T-cell (primary cell): Measurements from ENCODE around the gene KRTAP17-1. TPM values are rescaled to one million over a fixed set of nuclear protein-coding genes. Genes with fewer than 3 reads are reported as not detected.
"Not testable (repeated sequence)": the region's sequence is repeated elsewhere in the genome, so short reads cannot be mapped to it uniquely, and the experiment has no call there.

Experiments
- ATAC-seq, 4 experiments: fragments of 200-7000 bp in 3 of 4; fragments of 150-1000 bp in 1 of 4; cut with Tn5 transposase; replicated peaks in 1 of 4; 1 replicate in 3 of 4; 2 replicates in 1 of 4; pipeline ENCODE4 v1.10.0; 2021; ENCODE audit warnings: moderate library complexity in 3 of 4, mild to moderate bottlenecking in 2 of 4, moderate number of reproducible peaks in 1 of 4
- CTCF ChIA-PET, 2 donors: fragments of 300-600 bp; sonication (Branson Sonifier 250); formaldehyde crosslinking; loops; one replicate each; lab custom pipeline; 2022; ENCODE audit warnings: antibody characterized with exemption in 2 of 2; lab: Charles Lee
- POLR2A ChIA-PET, 2 donors: fragments of 300-600 bp; sonication (Branson Sonifier 250); formaldehyde crosslinking; loops; one replicate each; lab custom pipeline; 2022; ENCODE audit warnings: antibody characterized with exemption in 2 of 2; lab: Charles Lee
- DNase-seq, 35 experiments: peaks; one replicate each; pipeline versions ENCODE4 v3.0.0 to v3.0.0-alpha.2; 2013 to 2023
- H3K27ac ChIP-seq: one replicate; pipeline ENCODE4 v1.5.1; 2013; ENCODE audit warnings: low read length
- H3K27me3 ChIP-seq, 2 experiments: replicated peaks in 1 of 2; 1 replicate in 1 of 2; 2 replicates in 1 of 2; pipeline versions ENCODE4 v1.6.1 to v1.7.0; 2013; ENCODE audit warnings: low read length in 1 of 2, mixed read lengths in 1 of 2; ENCODE audit not compliant: control insufficient read depth in 2 of 2, insufficient read depth in 2 of 2; ENCODE audit errors: extremely low read depth in 1 of 2
- H3K36me3 ChIP-seq, 2 donors: 1 replicate in 1 of 2; 2 replicates in 1 of 2; pipeline versions ENCODE4 v1.6.1 to v1.7.0; 2013; ENCODE audit warnings: low read length in 1 of 2; ENCODE audit not compliant: control insufficient read depth in 2 of 2, insufficient read depth in 1 of 2; ENCODE audit errors: extremely low read depth in 1 of 2
- H3K4me1 ChIP-seq, 2 experiments: 1 replicate in 1 of 2; 2 replicates in 1 of 2; pipeline versions ENCODE4 v1.6.1 to v1.7.0; 2013; ENCODE audit warnings: low read length in 2 of 2, mixed read lengths in 1 of 2; ENCODE audit not compliant: insufficient read depth in 2 of 2, control insufficient read depth in 1 of 2; ENCODE audit errors: extremely low read depth in 1 of 2
- H3K4me3 ChIP-seq, 2 donors: 1 replicate in 1 of 2; 2 replicates in 1 of 2; pipeline versions ENCODE4 v1.5.1 to v1.7.0; 2013; ENCODE audit warnings: mild to moderate bottlenecking in 2 of 2, low read length in 1 of 2, moderate library complexity in 1 of 2; ENCODE audit not compliant: control insufficient read depth in 1 of 2; ENCODE audit errors: extremely low read depth in 1 of 2
- H3K9me3 ChIP-seq: 2 replicates; pipeline ENCODE4 v1.7.0; 2013
- H3K27ac Mint-ChIP-seq, 2 donors: one replicate each; pipeline ENCODE4 v1.8.0; 2020 to 2021; ENCODE audit warnings: mild to moderate bottlenecking in 2 of 2, mixed read lengths in 2 of 2
- H3K27me3 Mint-ChIP-seq, 2 donors: one replicate each; pipeline ENCODE4 v1.8.0; 2021 to 2022; ENCODE audit warnings: mixed read lengths in 2 of 2
- H3K36me3 Mint-ChIP-seq: one replicate; pipeline ENCODE4 v1.8.0; 2021; ENCODE audit warnings: mixed read lengths
- H3K4me1 Mint-ChIP-seq, 3 donors: one replicate each; pipeline ENCODE4 v1.8.0; 2020 to 2022; ENCODE audit warnings: mixed read lengths in 3 of 3, mild to moderate bottlenecking in 1 of 3
- H3K4me3 Mint-ChIP-seq, 3 donors: one replicate each; pipeline ENCODE4 v1.8.0; 2020 to 2022; ENCODE audit warnings: mild to moderate bottlenecking in 3 of 3, mixed read lengths in 3 of 3, moderate library complexity in 3 of 3
- H3K9me3 Mint-ChIP-seq, 3 donors: one replicate each; pipeline ENCODE4 v1.8.0; 2020 to 2022; ENCODE audit warnings: mixed read lengths in 3 of 3
- WGBS: methylation state at CpG from one replicate; pipeline ENCODE4 v1.1.5; 2013; ENCODE audit warnings: missing lambda C conversion rate; ENCODE audit not compliant: insufficient coverage; 5-methylcytosine and 5-hydroxymethylcytosine counted together
- total RNA-seq, 35 experiments: library from RNA in 6 of 35; stranded (reverse) in 6 of 35; fragments of 120-200 nt in 1 of 35; gene quantifications; one replicate each; pipeline versions ENCODE4 v1.2.1 to v1.2.4 and lab custom pipeline; 2013 to 2026

Gene KRTAP17-1
- total RNA-seq, 5 donors from 2014 or later (not counting 1 experiment from before 2014, with no cell fraction given) = not detected

DNA sequence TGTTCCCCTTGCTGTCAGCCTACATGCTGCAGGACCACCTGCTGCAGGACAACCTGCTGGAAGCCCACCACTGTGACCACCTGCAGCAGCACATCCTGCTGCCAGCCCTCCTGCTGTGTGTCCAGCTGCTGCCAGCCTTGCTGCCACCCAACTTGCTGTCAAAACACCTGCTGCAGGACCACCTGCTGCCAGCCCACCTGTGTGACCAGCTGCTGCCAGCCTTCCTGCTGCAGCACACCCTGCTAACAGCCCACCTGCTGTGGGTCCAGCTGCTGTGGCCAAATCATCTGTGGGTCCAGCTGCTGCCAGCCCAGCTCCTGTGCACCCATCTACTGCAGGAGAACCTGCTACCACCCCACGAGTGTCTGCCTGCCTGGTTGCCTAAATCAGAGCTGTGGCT, 44.2 kb downstream of the KRTAP17-1 start:
- H3K36me3 ChIP-seq, H3K9me3 Mint-ChIP-seq, H3K4me1 ChIP-seq, H3K9me3 ChIP-seq, ATAC-seq, CTCF ChIA-PET, DNase-seq, H3K36me3 Mint-ChIP-seq, POLR2A ChIA-PET, H3K4me3 Mint-ChIP-seq, H3K27me3 ChIP-seq, H3K27ac Mint-ChIP-seq, H3K27ac ChIP-seq, H3K4me3 ChIP-seq: not testable (repeated sequence)
- WGBS = no CpG with 5 or more reads among the region's 1 CpG
- Mint-ChIP-seq H3K4me1 (peaks cover 0 to 16% (median 8%) of the 10 kb centered on the region in 3 donors), H3K27me3 (peaks cover 5 to 11% of the 10 kb centered on the region in 2 donors)

DNA sequence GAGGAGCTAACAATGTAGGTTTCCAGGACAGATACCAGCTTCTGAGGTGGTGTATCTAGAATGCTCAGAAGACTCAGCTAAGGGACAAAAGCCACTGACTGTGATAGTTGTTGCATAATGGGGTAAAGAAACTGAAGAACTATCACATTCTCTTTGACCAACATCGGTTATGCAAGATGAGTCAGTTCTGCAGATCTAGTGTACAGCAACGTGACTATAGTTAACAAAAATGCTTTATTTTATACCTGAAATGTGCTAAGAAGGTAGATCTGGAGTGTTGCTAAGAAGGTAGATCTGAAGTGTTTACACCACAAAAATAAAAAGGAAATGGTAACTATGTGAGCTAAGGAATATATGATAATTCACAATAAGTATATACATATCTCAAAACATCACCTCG, 47.8 kb downstream of the KRTAP17-1 start:
- Mint-ChIP-seq H3K27ac (no peak overlapping the region), H3K36me3 (no peaks in the 10 kb centered on the region), H3K4me3 (no peak overlapping the region), H3K9me3 (no peaks in the 10 kb centered on the region), H3K27me3 (peaks cover 2 to 14% of the 10 kb centered on the region in 2 donors), H3K4me1 (peaks cover 4 to 14% (median 9%) of the 10 kb centered on the region in 3 donors)
- ChIA-PET CTCF (no interaction called here), POLR2A (no interaction called here)
- H3K27me3 ChIP-seq = peaks cover 0 to 4% of the 10 kb centered on the region in 2 experiments
- H3K27ac ChIP-seq = no peak overlapping the region
- no peak for DNase-seq
- no peak overlapping the region for H3K4me3 ChIP-seq
- no peak for ATAC-seq
- WGBS = no CpG with 5 or more reads among the region's 3 CpGs
- no peaks in the 10 kb centered on the region for H3K36me3 ChIP-seq
- no peaks in the 10 kb centered on the region for H3K9me3 ChIP-seq
- H3K4me1 ChIP-seq = no peaks in the 10 kb centered on the region

DNA sequence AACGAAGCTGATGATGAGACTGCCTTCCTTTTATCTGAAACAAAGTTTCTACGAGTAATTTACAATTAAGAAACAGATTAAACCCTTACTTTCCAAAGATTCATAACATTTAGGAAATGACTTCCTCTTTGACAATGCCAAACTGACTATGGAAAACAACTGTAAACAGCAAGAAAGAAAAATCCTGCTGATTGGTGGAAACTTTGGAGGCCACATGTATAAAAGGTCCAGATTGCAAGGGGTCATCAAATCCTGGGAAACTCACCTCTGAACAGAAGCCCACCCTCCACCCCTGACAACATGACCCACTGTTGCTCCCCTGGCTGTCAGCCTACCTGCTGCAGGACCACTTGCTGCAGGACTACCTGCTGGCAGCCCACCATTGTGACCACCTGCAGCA, 50.4 kb downstream of the KRTAP17-1 start, which contains the start of gene KRTAP9-6:
Gene KRTAP9-6 (plus strand): TSS at position 301 of the 400 bp plus-strand sequence. CDS start 0 bp downstream, at position 301.
- DNase-seq (no peak), ATAC-seq (no peak)
- no peaks in the 10 kb centered on the region for H3K36me3 Mint-ChIP-seq
- no peaks in the 10 kb centered on the region for H3K9me3 ChIP-seq
- H3K4me3 Mint-ChIP-seq = no peak within 1 kb of the TSS
- H3K27ac Mint-ChIP-seq = no peak within 1 kb of the TSS
- H3K9me3 Mint-ChIP-seq = no peaks in the 10 kb centered on the region
- H3K27me3 ChIP-seq = peaks cover 0 to 4% of the 10 kb centered on the region in 2 experiments
- H3K4me1 ChIP-seq = no peaks in the 10 kb centered on the region
- H3K27me3 Mint-ChIP-seq = peaks cover 11 to 12% of the 10 kb centered on the region in 2 donors
- H3K36me3 ChIP-seq = no peaks in the 10 kb centered on the region
- no CpG with 5 or more reads among the region's 2 CpGs for WGBS
- H3K4me1 Mint-ChIP-seq = peaks cover 6 to 27% (median 18%) of the 10 kb centered on the region in 3 donors
- no peak within 1 kb of the TSS for H3K4me3 ChIP-seq
- POLR2A ChIA-PET = no interaction called here
- CTCF ChIA-PET = no interaction called here
- no peak within 1 kb of the TSS for H3K27ac ChIP-seq

Other genes with a start within 250 kb of the KRTAP17-1 start
- gene KRTAP2-4, start 249.8 kb downstream of the KRTAP17-1 start, total RNA-seq = not detected
- not detected for gene KRTAP4-7, start 231.6 kb downstream of the KRTAP17-1 start, total RNA-seq
- gene KRTAP4-8, start 217.6 kb downstream of the KRTAP17-1 start, total RNA-seq = not detected
- gene KRTAP4-16, start 213.5 kb downstream of the KRTAP17-1 start, total RNA-seq = not detected
- gene KRTAP4-9, start 210.3 kb downstream of the KRTAP17-1 start, total RNA-seq = not detected
- not detected for gene KRTAP4-11, start 197.3 kb downstream of the KRTAP17-1 start, total RNA-seq
- not detected for gene KRTAP4-12, start 191.5 kb downstream of the KRTAP17-1 start, total RNA-seq
- not detected for gene KRTAP4-6, start 175.2 kb downstream of the KRTAP17-1 start, total RNA-seq
- gene KRTAP4-5, start 165.9 kb downstream of the KRTAP17-1 start, total RNA-seq = not detected
- gene KRTAP4-4, start 155.0 kb downstream of the KRTAP17-1 start, total RNA-seq = not detected
- not detected for gene KRTAP4-3, start 147.5 kb downstream of the KRTAP17-1 start, total RNA-seq
- not detected for gene KRTAP4-2, start 137.5 kb downstream of the KRTAP17-1 start, total RNA-seq
- not detected for gene KRTAP4-1, start 130.8 kb downstream of the KRTAP17-1 start, total RNA-seq
- gene KRTAP9-1, start 125.8 kb downstream of the KRTAP17-1 start, total RNA-seq = not detected
- not detected for gene KRTAP9-2, start 89.1 kb downstream of the KRTAP17-1 start, total RNA-seq
- not detected for gene KRTAP9-3, start 83.3 kb downstream of the KRTAP17-1 start, total RNA-seq
- gene KRTAP9-8, start 77.7 kb downstream of the KRTAP17-1 start, total RNA-seq = not detected
- gene KRTAP9-4, start 66.0 kb downstream of the KRTAP17-1 start, total RNA-seq = not detected
- not detected for gene KRTAP9-9, start 60.3 kb downstream of the KRTAP17-1 start, total RNA-seq
- gene KRTAP9-6, start 50.3 kb downstream of the KRTAP17-1 start, total RNA-seq = not detected
- gene KRTAP9-7, start 40.0 kb downstream of the KRTAP17-1 start, total RNA-seq = not detected
- under 1 TPM in 2 of 5 donors, not detected in 3; 0.43 to 0.84 TPM for gene KRTAP29-1, start 12.9 kb downstream of the KRTAP17-1 start, total RNA-seq
- gene KRTAP16-1, start 6.4 kb downstream of the KRTAP17-1 start, total RNA-seq = 1 to 10 TPM in 1 of 5 donors, under 1 TPM in 3, not detected in 1; 0.16 to 1.1 (median 0.45) TPM
- gene KRT33A, start 35.1 kb upstream of the KRTAP17-1 start, total RNA-seq = not detected
- not detected for gene KRT33B, start 54.1 kb upstream of the KRTAP17-1 start, total RNA-seq
- gene KRT34, start 66.6 kb upstream of the KRTAP17-1 start, total RNA-seq = not detected
- not detected for gene KRT31, start 81.9 kb upstream of the KRTAP17-1 start, total RNA-seq
- gene KRT37, start 108.9 kb upstream of the KRTAP17-1 start, total RNA-seq = not detected
- not detected for gene KRT38, start 125.3 kb upstream of the KRTAP17-1 start, total RNA-seq
- not detected for gene KRT32, start 151.7 kb upstream of the KRTAP17-1 start, total RNA-seq
- not detected for gene KRT35, start 165.4 kb upstream of the KRTAP17-1 start, total RNA-seq
- gene KRT36, start 174.2 kb upstream of the KRTAP17-1 start, total RNA-seq = not detected
- gene KRT13, start 189.9 kb upstream of the KRTAP17-1 start, total RNA-seq = not detected
- under 1 TPM in 2 of 5 donors, not detected in 3; 0.18 to 0.63 TPM for gene KRT15, start 203.2 kb upstream of the KRTAP17-1 start, total RNA-seq
- gene KRT19, start 212.6 kb upstream of the KRTAP17-1 start, total RNA-seq = 1 to 10 TPM in 3 of 5 donors, not detected in 2; 3.8 to 4.8 (median 4.1) TPM